Caco-2 (cell line): ENCODE results near the gene PHC3. TPM values are rescaled to one million over a fixed set of nuclear protein-coding genes. Genes with fewer than 3 reads are reported as not detected.

Experiments used
- BruUV-seq: library from RNA; stranded (reverse); fragments of 400-500 nt; replicated peaks from 2 replicates; lab custom pipeline; 2021; lab: Mats Ljungman, UMichigan
- CTCF ChIA-PET: fragments of 300-600 bp; sonication (Branson Sonifier 250); formaldehyde crosslinking; loops from one replicate; lab custom pipeline; 2022; ENCODE audit warnings: antibody characterized with exemption; lab: Charles Lee
- POLR2A ChIA-PET: fragments of 300-600 bp; sonication (Branson Sonifier 250); formaldehyde crosslinking; loops from one replicate; lab custom pipeline; 2022; ENCODE audit warnings: antibody characterized with exemption; lab: Charles Lee
- DNase-seq, 2 experiments: peaks; one replicate each; pipeline versions ENCODE4 v3.0.0 to v3.0.0-alpha.2; 2020 to 2022
- H3K27me3 ChIP-seq: replicated peaks from 2 replicates; pipeline ENCODE4 v1.6.0; 2011; ENCODE audit warnings: low read length; ENCODE audit not compliant: control insufficient read depth, insufficient read depth
- H3K36me3 ChIP-seq: 2 replicates; pipeline ENCODE4 v1.5.1; 2011; ENCODE audit warnings: low read length; ENCODE audit not compliant: control insufficient read depth, insufficient read depth
- H3K4me1 ChIP-seq: fragments of 250-450 bp; sonication (Bioruptor Pico); 2 replicates; pipeline ENCODE4 v1.5.1; 2020; ENCODE audit warnings: mild to moderate bottlenecking
- H3K4me3 ChIP-seq: 2 replicates; pipeline ENCODE4 v1.5.1; 2011; ENCODE audit warnings: low read depth, mild to moderate bottlenecking, control low read depth, low read length
- H3K9me3 ChIP-seq: fragments of 250-450 bp; sonication (Bioruptor Pico); 2 replicates; pipeline ENCODE4 v1.5.1; 2020; ENCODE audit warnings: mild to moderate bottlenecking, moderate library complexity
- H3K27ac Mint-ChIP-seq: one replicate; pipeline ENCODE4 v1.8.0; 2022; ENCODE audit warnings: mixed read lengths; ENCODE audit not compliant: unreplicated experiment
- H3K27me3 Mint-ChIP-seq: one replicate; pipeline ENCODE4 v1.8.0; 2022; ENCODE audit warnings: mixed read lengths; ENCODE audit not compliant: insufficient read depth, unreplicated experiment
- H3K36me3 Mint-ChIP-seq: one replicate; pipeline ENCODE4 v1.8.0; 2022; ENCODE audit warnings: mild to moderate bottlenecking, mixed read lengths; ENCODE audit not compliant: insufficient read depth, unreplicated experiment
- H3K4me1 Mint-ChIP-seq: one replicate; pipeline ENCODE4 v1.8.0; 2022; ENCODE audit warnings: low read depth, mixed read lengths; ENCODE audit not compliant: unreplicated experiment
- H3K4me3 Mint-ChIP-seq: one replicate; pipeline ENCODE4 v1.8.0; 2022; ENCODE audit warnings: mild to moderate bottlenecking, moderate library complexity, mixed read lengths; ENCODE audit not compliant: unreplicated experiment
- H3K9me3 Mint-ChIP-seq: one replicate; pipeline ENCODE4 v1.8.0; 2022; ENCODE audit warnings: mixed read lengths; ENCODE audit not compliant: unreplicated experiment
- CTCF ChIP-seq, 2 experiments: fragments of 200-600 bp in 1 of 2; IDR thresholded peaks; 1 replicate in 1 of 2; 2 replicates in 1 of 2; pipeline versions ENCODE4 v1.5.1 to v1.8.0; 2011 to 2022; ENCODE audit warnings: antibody characterized with exemption in 1 of 2, control low read depth in 1 of 2, inconsistent platforms in 1 of 2, low read depth in 1 of 2, low read length in 1 of 2, mild to moderate bottlenecking in 1 of 2, moderate library complexity in 1 of 2; ENCODE audit not compliant: insufficient read depth in 1 of 2, severe bottlenecking in 1 of 2, unreplicated experiment in 1 of 2
- intact Hi-C: fragments of 100-400 bp; cut with micrococcal nuclease; formaldehyde crosslinking; loops from one replicate; pipeline ENCODE4 v1.10.0; 2022; ENCODE audit not compliant: unreplicated experiment
- total RNA-seq: library from RNA; stranded (reverse); gene quantifications from 2 replicates; pipeline ENCODE4 v1.2.3, GENCODE V29; 2022

The PHC3 gene
- total RNA-seq, 1 experiment from 2014 or later: 29.8 TPM

- TF ChIP-seq CTCF (IDR thresholded peaks at IDR 0.05; ENCODE audit: insufficient read depth in 1 of 2, low read depth in 1 of 2, low read length in 1 of 2, severe bottlenecking in 1 of 2, unreplicated experiment in 1 of 2): no peak
- Mint-ChIP-seq H3K27ac (no peak overlapping the region), H3K4me3 (no peak overlapping the region), H3K9me3 (no peaks in the 10 kb centered on the region), H3K36me3 (peaks cover 30% of the 10 kb centered on the region), H3K4me1 (no peaks in the 10 kb centered on the region), H3K27me3 (no peaks in the 10 kb centered on the region)
- Histone ChIP-seq H3K9me3 (no peaks in the 10 kb centered on the region), H3K4me1 (no peaks in the 10 kb centered on the region), H3K27me3 (no peaks in the 10 kb centered on the region), H3K4me3 (no peak overlapping the region), H3K36me3 (no peaks in the 10 kb centered on the region)
- POLR2A ChIA-PET: no interaction called here
- intact Hi-C loops: no loop called here
- BruUV-seq: no TSS peak
- CTCF ChIA-PET: no interaction called here
- no peak for DNase-seq
These were observed 70.3 kb downstream of the PHC3 start for GRCh38 chr3:170111147-170111771.

GRCh38 chr3:170109579-170110293, 71.8 kb downstream of the PHC3 start:
- no peaks in the 10 kb centered on the region for H3K9me3 ChIP-seq
- intact Hi-C loops: no loop called here
- BruUV-seq: no TSS peak
- H3K9me3 Mint-ChIP-seq: no peaks in the 10 kb centered on the region
- no peaks in the 10 kb centered on the region for H3K36me3 ChIP-seq
- H3K36me3 Mint-ChIP-seq: peaks cover 19% of the 10 kb centered on the region
- no peaks in the 10 kb centered on the region for H3K27me3 ChIP-seq
- no peaks in the 10 kb centered on the region for H3K4me1 Mint-ChIP-seq
- TF ChIP-seq CTCF (IDR thresholded peaks at IDR 0.05; ENCODE audit: insufficient read depth in 1 of 2, low read depth in 1 of 2, low read length in 1 of 2, severe bottlenecking in 1 of 2, unreplicated experiment in 1 of 2): no peak
- no peak overlapping the region for H3K27ac Mint-ChIP-seq
- H3K4me3 ChIP-seq: no peak overlapping the region
- CTCF ChIA-PET: no interaction called here
- POLR2A ChIA-PET: no interaction called here
- no peaks in the 10 kb centered on the region for H3K4me1 ChIP-seq
- H3K4me3 Mint-ChIP-seq: no peak overlapping the region
- DNase-seq: no peak
- H3K27me3 Mint-ChIP-seq: no peaks in the 10 kb centered on the region

GRCh38 chr3:170108955-170109354, 72.6 kb downstream of the PHC3 start:
- H3K27ac Mint-ChIP-seq: no peak overlapping the region

More at GRCh38 chr3:170108955-170109354, 72.6 kb downstream of the PHC3 start:
- no peaks in the 10 kb centered on the region for H3K9me3 ChIP-seq
- intact Hi-C loops: no loop called here
- no peak overlapping the region for H3K4me3 ChIP-seq
- no peaks in the 10 kb centered on the region for H3K4me1 ChIP-seq
- H3K36me3 ChIP-seq: no peaks in the 10 kb centered on the region
- DNase-seq: no peak
- POLR2A ChIA-PET: no interaction called here
- TF ChIP-seq CTCF (IDR thresholded peaks at IDR 0.05; ENCODE audit: insufficient read depth in 1 of 2, low read depth in 1 of 2, low read length in 1 of 2, severe bottlenecking in 1 of 2, unreplicated experiment in 1 of 2): no peak
- Mint-ChIP-seq H3K9me3 (no peaks in the 10 kb centered on the region), H3K27me3 (no peaks in the 10 kb centered on the region), H3K36me3 (peaks cover 15% of the 10 kb centered on the region), H3K4me1 (no peaks in the 10 kb centered on the region), H3K4me3 (no peak overlapping the region)
- CTCF ChIA-PET: no interaction called here
- no TSS peak for BruUV-seq
- H3K27me3 ChIP-seq: no peaks in the 10 kb centered on the region
